Measurements from ENCODE around the gene MAP7D3. TPM values are rescaled to one million over a fixed set of nuclear protein-coding genes. Genes with fewer than 3 reads are reported as not detected.
A peak's percentile ranks its signal among the peaks of the same experiment; 100 is the strongest.
"Not testable (repeated sequence)": the region's sequence is repeated elsewhere in the genome, so short reads cannot be mapped to it uniquely, and the experiment has no call there.

The MAP7D3 gene
- total RNA-seq, 1 experiment from 2014 or later = 8.6 TPM

DNA sequence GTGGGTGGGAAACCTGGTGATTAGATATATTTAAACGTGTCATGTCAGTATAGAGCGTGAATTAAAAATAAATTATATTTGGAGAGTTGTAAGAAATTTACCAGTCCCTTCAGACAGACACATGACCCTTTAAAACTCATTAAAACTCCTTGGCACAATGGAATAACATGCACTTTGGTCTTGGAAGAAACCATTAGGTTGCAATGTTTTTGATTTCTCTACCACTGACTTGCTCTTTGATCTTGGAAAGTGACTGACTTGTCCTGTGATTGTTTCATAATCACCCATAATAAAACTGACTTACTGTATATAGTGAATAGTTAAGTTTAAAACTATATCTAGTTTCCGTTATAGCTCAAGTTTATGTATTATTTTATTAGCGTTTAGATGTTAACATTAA, 68.0 kb downstream of the MAP7D3 start:
- DNase-seq (ENCODE audit: low spot score) = no peak

DNA sequence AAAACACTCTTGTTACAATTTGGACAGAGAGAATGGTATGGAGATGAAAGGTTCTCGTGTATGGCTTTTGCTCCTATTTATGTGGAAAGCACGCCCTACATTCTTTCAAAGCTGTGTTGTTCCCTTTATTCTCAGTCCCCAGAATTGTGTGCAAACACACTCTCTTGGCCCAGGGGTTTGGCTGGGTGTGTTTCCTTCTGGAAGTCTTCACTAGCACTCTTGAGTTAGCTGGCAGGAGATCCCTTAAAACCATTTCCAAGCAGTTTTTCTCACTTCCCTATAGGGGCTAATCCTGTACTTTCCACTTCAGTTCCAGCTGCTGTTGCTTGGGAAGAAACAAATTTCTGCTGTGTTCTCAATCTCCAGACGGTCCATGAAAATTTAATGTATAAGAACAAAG, 68.8 kb downstream of the MAP7D3 start:
- DNase-seq (ENCODE audit: low spot score) = no peak

GRCh38 chrX:136179133-136179532, 72.1 kb downstream of the MAP7D3 start:
- DNase-seq (ENCODE audit: low spot score) = no peak

GRCh38 chrX:136176399-136176825, 74.8 kb downstream of the MAP7D3 start:
- peak; percentile 3 for DNase-seq (ENCODE audit: low spot score)

DNA sequence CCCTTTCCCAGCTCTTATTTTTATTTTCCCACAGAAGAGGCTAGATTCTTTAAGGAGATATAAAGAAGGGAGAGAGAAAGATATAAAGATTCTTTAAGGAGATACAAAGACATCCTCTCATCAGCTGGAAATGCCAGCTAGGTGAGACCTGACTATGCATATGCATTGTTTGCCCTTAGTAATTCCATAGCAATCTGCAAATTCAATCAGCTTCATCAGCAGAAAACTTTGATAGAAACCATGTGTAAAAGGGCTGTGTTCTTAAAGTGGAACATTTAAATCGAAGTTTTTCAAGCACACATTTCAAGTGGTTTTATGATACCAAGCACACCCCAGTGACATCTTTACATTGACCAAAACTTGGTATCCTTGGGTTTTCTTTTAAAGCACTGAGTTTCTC, 79.8 kb downstream of the MAP7D3 start:
- no peak for DNase-seq (ENCODE audit: low spot score)

DNA sequence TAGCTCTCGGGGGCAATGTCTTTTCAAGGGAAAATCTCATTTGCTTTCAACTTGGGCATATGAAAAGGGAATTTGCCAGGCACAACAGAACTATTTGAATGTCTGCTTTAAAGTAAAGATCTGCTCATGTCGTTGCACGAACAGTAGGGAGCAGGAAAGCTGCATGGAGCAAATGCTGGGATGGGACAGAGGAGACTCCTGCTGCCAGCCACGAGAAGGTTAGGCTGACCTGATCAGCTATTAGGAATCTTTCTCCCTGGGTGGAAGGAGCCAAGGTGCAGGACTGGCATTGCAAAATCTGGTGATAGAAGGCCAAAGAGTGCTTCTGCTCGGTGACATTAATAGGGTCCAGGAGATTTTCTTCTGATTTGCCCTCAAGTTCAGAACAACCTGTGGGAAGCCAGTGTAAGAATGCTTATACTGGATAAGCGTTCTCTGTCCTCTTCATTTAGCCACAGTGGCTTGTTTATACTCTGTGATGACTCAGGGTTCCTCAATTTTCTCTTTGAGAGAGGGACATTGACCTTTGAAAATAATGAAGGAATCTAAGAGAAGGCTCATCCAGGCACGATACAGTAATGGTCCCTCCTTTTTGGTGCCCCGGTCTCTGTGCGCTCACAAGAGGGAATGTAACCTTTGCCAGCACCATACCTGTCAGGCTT, 80.9 kb downstream of the MAP7D3 start:
- DNase-seq (ENCODE audit: low spot score) = peak; percentile 1

DNA sequence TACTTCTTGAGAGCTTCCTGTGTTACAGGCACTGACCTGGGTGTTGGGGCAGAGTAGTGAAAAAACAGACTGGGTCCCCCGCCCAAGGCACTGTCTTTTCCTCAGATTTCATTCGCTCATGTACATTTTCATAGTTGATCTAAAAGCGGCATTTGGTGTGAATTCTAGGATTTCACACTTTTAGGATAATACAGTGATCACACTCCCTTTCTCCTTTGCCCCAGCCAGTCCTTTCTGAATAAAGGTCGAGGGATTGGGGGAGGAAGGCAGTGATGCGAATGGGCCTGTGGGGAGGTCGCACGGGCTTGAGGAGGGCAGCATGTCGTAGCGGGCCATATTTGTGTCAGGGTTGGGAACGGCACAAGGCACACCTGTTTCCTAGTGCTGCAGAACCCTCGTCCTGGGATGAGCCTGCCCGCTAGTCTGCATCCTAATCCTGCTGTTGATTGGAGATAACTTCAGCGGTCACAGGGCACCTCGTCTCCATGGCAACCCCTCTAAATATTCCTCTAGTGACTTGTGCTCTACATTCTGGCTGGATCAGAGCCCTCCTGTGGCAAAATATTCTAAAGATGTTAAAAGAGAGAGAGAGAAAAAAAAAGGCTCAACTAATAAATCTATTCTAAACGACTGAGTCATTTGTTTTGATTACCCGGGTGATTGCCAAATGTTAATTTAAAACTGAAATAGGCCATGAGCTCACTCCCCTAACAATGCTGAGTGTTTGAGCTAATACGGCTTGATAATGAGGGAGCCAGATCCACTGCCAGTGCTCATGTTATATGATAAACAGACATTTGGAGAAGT, 82.1 kb downstream of the MAP7D3 start:
- DNase-seq (ENCODE audit: low spot score) = peak; percentile 59

DNA sequence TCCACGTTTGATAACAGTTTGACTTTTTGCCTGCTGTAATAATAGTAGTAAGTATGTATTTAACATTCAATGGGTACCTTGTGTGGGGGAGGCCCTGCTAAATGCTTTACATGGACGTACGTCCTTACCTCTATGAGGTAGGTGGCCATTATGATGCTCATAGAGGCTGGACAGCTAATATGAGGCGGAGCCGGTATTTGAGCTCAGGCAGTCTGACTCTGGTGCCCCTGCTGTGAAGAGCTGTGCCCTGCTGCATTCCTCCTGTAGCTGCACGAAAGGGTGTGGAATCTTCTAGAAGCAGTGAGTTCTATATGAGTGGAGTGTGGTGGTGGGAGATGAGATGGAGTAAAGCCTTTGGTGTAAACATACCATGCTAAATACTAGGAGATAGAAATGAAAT, 83.2 kb downstream of the MAP7D3 start:
- DNase-seq (ENCODE audit: low spot score) = not testable (repeated sequence)

GRCh38 chrX:136166221-136166855, 84.9 kb downstream of the MAP7D3 start:
- no peak for DNase-seq (ENCODE audit: low spot score)

DNA sequence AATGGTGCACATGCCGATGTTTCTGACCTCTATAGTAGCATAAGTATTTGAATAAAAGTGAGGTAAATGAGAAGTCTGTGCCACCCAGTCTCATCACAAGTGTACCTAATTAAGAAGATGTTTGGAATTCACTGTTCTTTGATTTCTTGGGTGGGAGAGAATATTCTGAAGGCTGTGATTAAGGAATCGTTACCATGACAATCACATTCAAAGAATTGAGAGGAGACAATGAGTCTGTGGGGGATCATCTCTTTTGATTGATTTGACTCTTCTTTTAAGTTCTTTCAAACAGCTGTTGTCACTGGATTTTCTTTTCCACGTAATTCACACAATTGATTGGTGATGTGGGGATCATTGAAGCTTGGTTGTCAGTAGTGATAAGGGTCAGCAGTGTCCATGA, 85.8 kb downstream of the MAP7D3 start:
- no peak for DNase-seq (ENCODE audit: low spot score)

DNA sequence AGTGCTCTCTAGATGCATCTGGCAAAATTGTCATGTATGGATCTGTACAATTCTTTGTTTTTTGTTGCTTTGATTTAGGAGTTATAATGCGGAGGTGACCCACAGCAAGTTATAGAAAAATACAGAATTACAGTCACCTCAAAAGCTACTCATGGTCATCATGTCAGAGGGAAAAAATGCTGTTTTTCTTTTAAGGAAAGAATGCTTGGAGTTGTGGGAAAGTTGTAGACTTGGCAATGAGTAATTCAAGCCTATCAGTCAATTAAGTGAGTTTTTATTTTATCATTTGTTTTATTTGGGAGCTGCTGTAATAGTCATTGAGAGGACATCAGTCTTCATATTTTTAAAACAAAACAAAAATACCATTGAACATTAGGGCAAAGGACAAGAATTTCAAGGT, 87.5 kb downstream of the MAP7D3 start:
- DNase-seq (ENCODE audit: low spot score) = no peak

Other genes starting within 250 kb of the MAP7D3 start
- gene FHL1, start 103.9 kb downstream of the MAP7D3 start, total RNA-seq (2014; rRNA removed; shearing (Covaris generic)) = 5.3 and 7.2 TPM in 2 replicates
- gene ADGRG4, start 49.6 kb upstream of the MAP7D3 start, total RNA-seq (2014; rRNA removed; shearing (Covaris generic)) = not detected in 2 replicates
- gene BRS3, start 236.5 kb upstream of the MAP7D3 start, total RNA-seq (2014; rRNA removed; shearing (Covaris generic)) = not detected in 2 replicates
- gene HTATSF1, start 246.2 kb upstream of the MAP7D3 start, total RNA-seq (2014; rRNA removed; shearing (Covaris generic)) = 48.0 and 63.0 TPM in 2 replicates